ENCODE data around the gene LY86.

LY86 gene

GRCh38 chr6:6689400-6690143 is 101.1 kb downstream of the LY86 start:
- DNase-seq (ENCODE audit: low read depth, low spot score): no peak

GRCh38 chr6:6690144-6690483 is 101.6 kb downstream of the LY86 start:
- no peak for DNase-seq (ENCODE audit: low read depth, low spot score)
- H3K4me3 ChIP-seq (ENCODE audit: low read length): no peak overlapping the region

More at GRCh38 chr6:6689400-6690143, 101.1 kb downstream of the LY86 start:
- H3K4me3 ChIP-seq (ENCODE audit: low read length): no peak overlapping the region

- no peak overlapping the region for H3K4me3 ChIP-seq (ENCODE audit: low read length)
- no peak for DNase-seq (ENCODE audit: low read depth, low spot score)
These were observed 105.9 kb downstream of the LY86 start for GRCh38 chr6:6694368-6694780.

DNA sequence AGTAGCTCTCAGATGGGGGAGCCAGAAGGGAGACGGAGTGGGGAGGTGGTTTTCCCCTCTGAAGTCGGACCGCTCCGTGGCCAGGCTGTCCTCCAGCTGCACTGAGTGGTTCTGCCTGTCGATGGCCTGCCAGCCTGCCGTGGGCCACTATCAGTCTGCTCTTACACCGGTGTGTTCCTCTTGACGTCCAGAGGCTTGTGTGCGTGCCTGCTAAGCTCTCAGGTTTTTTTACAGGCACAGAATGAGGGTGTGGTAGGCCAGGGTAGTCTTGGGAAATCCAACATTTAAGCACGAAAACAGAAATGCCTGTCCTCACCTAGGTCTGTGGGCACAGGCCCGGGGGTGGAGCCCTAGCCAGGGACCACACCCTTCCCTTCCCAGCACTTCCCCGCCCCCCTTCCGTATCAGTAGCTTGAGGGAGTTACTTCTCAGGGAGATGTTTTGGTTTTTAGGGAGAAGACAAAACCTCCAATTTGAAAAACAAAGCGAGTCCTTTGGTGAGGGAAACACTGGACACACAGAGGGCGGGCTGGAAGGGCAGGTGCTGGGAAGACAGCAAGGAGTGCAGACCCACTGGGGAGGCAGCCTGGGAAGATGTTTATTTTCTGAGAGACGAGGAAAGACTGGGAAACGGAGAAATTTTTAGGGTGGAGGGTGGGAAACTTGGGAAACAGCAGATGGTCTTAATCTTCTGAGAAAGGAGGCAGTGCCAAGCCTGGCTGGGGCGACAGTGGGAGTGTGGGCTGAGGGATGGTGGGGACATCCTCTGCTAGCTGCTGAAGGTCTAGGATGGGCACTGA is 106.5 kb downstream of the LY86 start:
- DNase-seq (ENCODE audit: low read depth, low spot score): no peak
- no peak overlapping the region for H3K4me3 ChIP-seq (ENCODE audit: low read length)

DNA sequence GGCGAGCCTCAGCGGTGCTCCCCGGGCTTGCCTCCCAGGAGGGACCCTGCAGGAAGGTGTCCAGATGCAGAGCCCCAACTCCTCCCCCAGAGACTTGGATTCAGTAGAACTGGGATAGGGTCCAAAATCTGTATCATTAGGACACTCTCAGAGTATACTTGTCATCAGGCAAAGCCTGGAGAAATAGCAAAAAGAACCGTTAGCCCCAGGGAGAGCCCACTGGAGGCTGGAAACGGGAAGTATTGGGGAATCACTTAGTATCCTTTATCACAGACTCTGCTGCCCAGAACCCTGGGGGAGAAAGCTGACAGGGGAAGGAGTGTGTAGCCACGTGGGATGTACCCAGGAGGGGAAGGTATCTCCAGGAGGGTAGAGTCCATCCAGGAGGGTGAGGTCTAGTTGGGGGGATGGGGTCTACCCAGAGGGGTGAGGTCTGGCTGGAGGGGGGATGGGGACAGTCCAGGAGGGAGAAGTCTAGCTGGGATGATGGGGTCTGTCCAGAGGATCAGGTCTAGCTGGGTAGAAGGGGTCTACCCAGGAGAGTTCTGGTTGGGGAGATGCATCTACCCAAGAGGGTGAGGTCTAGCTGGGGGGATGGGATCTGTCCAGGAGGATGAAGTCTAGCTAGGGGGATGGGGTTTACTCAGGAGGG is 107.2 kb downstream of the LY86 start:
- DNase-seq (ENCODE audit: low read depth, low spot score): no peak
- no peak overlapping the region for H3K4me3 ChIP-seq (ENCODE audit: low read length)

DNA sequence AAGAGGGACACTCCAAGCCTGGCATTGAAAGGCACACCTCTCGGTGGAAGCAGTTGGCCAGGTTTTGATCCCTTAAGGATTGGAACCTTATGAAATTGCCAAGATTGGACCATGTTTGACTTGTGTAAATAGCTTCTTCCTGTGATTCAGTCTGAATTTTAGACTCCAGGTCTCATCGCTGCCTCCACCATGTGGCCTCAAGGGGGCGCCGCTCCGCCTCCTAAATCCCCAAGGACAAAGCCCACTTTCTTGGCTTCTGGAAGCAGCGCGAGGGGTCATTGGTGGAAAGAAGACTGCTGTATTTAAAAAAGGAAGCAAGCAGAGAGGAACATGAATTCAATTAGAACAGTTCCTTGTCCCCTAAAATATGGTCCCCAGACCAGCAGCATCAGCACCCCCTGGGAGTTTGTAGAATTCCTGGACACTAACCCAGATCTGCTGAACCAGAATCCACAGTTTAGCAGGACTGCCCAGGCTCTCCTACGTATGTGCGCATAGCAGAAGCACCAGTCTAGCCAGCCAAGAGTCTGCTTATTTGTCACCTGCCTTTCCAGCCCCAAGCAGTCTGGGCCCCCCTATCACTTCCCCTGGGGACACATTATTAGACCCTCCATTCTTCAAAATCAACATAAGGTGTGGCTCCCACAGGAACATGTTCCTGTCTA is 108.5 kb downstream of the LY86 start:
- DNase-seq (ENCODE audit: low read depth, low spot score): peak; percentile 68
- H3K4me3 ChIP-seq (ENCODE audit: low read length): no peak overlapping the region

- H3K4me3 ChIP-seq (ENCODE audit: low read length): no peak overlapping the region
- DNase-seq (ENCODE audit: low read depth, low spot score): peak; percentile 65
These were observed 109.1 kb downstream of the LY86 start for GRCh38 chr6:6697620-6698019.

DNA sequence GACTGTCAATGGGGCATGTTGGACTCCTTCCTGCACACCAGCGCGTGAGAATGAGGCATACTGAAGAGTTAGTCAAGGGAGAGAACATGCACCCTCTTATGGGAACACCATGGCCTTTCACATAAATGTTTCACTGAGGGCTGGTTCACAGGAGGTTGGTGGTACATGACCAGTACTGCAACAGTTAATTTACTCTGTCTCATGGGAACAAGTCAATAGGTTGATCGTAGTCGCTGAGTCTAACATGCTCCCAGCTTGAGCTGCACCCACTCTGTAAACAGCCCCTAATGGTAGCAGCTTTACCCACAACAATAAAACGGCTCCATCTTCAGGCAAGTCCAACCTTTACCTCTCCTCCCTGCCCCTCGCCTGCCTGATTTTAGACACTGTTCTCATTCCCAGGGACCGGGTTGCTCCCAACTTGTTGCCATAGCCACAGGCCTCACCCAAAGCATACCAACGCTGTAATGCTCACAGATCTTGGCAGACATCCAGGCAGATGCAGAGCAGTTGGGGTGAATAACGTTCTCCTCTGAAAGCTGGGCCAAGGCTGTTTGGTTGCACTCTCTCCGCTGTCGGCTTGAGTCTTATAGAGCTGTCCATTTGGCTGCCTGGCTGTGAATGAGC is 111.3 kb downstream of the LY86 start:
- H3K4me3 ChIP-seq (ENCODE audit: low read length): peak overlapping the region; percentile 70
- DNase-seq (ENCODE audit: low read depth, low spot score): peak; percentile 94

- H3K4me3 ChIP-seq (ENCODE audit: low read length): peak overlapping the region; percentile 70
- DNase-seq (ENCODE audit: low read depth, low spot score): no peak
These were observed 112.1 kb downstream of the LY86 start for GRCh38 chr6:6700407-6701270.

GRCh38 chr6:6701864-6702263 is 113.3 kb downstream of the LY86 start:
- H3K4me3 ChIP-seq (ENCODE audit: low read length): peak overlapping the region; percentile 70
- peak; percentile 88 for DNase-seq (ENCODE audit: low read depth, low spot score)

DNA sequence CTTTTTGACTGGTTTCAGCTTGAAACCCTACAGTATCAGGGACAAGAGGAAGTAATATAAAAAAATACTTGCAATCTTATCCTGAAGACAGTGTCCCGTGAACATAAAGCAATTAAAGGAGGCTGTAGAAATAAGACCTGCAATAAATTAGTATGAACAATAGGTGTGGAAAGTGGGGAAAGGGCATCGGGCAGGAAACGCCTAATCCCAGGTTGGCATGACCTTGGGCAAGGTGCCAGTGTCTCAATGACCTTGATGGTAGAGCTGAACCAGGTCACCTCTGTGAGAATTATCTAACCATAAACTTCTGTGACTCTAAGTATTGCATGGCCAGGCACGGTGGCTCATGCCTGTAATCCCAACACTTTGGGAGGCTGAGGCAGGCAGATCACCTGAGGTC is 115.2 kb downstream of the LY86 start:
- DNase-seq (ENCODE audit: low read depth, low spot score): no peak
- no peak overlapping the region for H3K4me3 ChIP-seq (ENCODE audit: low read length)
